Stimulated activated CD8-positive, alpha-beta memory T cell treated with anti-CD3 and anti-CD28 coated beads, Interleukin-15, amount 100 ng/mL, for 48 hours (primary cell): ENCODE results near the gene METTL16.

ENCODE experiments used
- DNase-seq, 2 donors: peaks; one replicate each; pipeline ENCODE4 v3.0.0-alpha.2; 2020; ENCODE audit warnings: low read depth in 2 of 2

The METTL16 gene

DNA sequence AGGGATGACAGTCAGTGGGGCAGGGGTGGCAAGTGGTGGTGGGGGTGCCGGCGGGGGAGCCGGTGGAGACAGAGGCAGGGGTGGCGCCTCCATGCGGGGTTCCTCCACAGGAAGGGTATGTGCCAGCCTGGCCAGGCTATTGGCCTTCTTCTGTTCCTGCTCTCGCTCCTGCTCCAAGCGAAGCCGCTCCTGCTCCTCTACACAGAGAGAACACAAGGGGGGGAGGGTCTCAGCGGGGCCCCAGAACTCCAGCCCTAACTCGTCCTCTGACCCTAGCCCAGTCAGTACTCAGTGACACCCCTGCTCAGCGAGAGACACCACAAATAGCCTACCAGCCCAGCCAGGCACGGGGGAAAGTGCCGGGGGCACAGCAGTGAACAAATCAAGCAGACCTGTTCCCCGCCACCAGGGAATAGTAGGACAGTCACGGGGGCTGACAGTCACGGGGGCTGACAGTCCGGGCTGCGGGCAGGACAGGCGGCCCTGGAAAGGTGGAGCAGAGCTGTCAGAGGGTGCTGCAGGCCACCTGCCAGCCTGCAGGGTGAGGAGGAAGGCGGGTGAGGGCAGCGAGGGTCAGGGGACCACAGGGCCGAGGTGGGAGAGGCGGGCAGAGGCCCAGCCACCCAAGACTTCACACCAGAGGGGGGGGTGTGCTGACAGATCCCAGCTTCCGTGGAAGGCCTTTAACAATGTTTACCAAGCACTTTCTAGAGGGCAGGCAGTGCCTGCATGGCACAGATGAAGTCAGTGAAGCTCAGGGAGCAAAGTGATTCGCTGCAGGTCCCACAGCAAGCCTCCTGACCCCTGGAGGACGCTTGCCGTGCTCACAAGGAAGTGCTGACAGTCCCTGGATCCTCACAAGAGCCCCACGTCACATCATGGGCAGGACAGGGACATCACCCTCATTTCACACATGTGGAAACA lies 116.2 kb downstream of the METTL16 start:
- no peak for DNase-seq

- DNase-seq = no peak
Measured at GRCh38 chr17:2394775-2395201, 116.9 kb downstream of the METTL16 start.

DNA sequence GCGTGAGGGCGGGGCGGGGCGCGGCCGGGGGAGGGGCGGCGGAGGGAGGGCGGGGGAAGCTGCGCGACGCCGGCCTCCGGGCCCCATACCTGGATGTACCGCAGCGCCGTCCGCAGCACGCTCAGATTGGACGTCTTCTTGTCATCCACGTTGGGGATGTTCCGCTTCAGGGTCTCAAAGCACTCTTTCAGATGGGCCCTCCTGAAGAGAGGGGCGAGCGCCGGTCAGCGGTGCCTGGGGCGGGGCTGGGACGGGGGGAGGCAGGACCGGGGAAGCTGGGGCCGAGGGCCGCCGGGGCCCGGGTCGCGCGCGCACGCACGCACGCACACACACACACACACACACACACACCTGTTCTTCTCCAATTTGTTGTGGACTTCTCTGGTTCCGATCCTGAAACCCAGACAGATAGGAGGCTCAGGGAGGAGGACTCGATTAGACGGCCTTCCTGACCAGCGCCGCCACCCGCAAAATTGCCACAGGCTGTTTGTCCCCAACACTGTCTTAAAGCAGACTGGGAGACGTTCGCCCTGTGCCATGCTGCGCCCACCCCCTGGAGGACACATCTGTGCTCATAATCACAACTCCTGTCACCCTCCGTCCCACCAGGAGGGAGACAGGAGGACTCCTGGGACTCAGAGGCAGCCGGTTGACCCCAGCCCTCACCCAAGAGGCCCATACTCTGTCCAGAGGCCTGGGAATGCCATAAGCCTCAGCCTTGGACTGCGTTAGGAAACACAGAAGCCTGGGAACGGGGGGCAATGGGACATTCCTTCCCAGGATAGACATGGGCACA lies 117.5 kb downstream of the METTL16 start:
- no peak for DNase-seq

- peak; percentile 88 to 89 for DNase-seq
Measured at GRCh38 chr17:2393174-2393953, 118.3 kb downstream of the METTL16 start.

DNA sequence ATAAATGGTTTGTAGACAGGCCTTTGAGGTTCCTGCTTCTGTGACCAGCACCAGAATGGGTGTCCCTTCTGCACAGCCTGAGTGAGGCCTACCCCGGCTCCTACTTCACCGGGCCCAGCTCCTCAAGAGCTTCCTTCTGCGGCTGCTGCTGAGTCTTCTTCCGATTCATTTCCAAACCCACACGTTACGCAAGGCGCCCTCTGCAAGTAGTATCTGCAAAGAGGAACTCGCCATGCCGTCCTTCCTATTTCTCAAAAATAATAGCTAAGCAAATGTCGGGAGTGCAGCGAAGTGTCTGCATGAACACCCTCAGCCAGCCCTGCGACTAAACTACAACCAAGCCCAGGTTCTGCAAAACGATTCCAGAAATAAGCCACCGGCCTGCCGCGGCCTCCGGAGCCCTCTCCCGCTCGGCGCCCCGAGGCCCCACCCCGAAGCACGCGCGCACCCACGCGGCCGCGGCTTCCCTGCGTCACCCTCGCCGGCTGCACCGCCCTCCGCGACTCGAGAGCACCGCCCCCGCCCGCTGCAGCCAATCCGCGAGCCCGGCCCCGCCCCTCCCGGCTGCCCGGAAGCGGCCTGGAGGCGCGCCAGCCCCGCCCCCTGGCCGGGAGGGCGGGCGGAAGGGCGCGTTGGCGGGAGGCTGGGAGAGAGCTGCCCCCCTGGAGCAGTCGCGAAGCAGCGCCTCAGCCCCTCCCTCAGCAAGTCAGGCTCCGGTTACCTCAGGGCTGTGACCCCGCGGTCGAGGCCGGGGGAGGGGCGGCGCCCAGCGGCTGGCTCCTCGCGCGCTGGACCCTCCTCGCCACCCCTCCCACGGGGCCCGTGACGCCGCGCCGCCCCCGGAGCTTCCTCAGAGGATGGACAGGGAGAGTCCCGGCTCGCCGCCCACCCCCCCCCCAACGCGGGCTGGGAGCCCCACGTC lies 119.2 kb downstream of the METTL16 start:
- peak; percentile 98 to 99 for DNase-seq

- DNase-seq = no peak
Measured at GRCh38 chr17:2391597-2392251, 120.0 kb downstream of the METTL16 start.

DNA sequence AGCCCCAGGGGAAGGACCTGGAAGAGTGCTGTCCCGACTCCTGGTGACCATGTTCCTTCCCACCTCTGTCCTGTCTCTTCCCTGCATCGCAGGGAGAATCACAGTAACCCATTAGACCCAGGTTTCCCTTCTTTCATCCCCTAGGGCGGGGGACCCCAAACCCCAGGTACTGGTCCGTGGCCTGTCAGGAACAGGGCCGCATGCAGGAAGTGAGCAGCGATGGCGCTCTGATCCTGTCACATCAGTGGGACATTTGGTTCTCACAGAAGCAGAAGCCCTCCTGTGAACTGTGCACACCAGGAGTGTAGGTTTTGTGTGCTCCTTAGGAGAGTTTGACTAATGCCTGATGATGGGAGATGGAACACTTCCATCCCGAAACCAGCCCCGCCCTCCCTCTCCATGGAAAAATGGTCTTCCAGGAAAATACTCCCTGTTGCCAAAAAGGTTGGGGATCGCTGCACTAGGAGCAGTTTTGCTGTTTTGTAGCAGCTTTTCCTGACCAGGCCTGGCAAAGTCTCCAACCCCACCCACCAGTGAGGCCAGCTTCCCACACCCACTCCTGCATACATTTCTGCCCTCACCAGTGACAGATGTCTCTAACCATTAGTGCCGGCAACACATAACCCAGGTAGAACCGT lies 121.4 kb downstream of the METTL16 start:
- no peak for DNase-seq

GRCh38 chr17:2388683-2389055 lies 123.0 kb downstream of the METTL16 start:
- no peak for DNase-seq

DNA sequence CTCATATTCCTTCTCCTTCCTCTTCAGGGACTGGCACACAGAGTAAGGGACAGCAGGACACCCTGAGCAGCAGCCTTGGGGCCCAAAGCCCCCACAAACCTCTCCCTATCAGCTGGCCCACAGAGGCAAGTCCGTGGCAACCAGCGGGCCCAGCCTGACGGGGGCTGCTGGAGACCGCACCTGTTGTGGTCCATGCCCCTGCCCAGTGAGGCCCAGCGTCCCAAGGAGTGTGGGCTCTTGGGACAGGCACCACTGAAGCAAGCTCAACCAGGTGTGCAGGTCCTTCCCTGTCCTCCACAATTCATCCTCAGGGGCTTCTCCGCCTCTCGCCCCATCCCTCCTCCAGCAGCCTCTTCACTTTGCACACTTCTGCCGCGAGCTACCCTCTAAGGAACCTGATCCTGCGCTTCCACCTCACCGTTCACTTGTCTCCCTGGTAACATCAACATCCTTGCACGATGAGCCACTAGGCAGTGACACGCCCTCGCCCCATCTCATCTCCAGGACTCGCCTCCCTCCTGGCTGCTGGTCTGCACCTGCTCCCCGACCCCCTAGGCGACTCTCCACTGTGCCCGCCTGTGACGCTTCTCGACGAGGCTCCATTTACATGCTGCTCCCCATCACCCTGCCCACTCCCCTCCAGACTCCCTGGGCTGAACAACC lies 123.5 kb downstream of the METTL16 start:
- DNase-seq = no peak

DNA sequence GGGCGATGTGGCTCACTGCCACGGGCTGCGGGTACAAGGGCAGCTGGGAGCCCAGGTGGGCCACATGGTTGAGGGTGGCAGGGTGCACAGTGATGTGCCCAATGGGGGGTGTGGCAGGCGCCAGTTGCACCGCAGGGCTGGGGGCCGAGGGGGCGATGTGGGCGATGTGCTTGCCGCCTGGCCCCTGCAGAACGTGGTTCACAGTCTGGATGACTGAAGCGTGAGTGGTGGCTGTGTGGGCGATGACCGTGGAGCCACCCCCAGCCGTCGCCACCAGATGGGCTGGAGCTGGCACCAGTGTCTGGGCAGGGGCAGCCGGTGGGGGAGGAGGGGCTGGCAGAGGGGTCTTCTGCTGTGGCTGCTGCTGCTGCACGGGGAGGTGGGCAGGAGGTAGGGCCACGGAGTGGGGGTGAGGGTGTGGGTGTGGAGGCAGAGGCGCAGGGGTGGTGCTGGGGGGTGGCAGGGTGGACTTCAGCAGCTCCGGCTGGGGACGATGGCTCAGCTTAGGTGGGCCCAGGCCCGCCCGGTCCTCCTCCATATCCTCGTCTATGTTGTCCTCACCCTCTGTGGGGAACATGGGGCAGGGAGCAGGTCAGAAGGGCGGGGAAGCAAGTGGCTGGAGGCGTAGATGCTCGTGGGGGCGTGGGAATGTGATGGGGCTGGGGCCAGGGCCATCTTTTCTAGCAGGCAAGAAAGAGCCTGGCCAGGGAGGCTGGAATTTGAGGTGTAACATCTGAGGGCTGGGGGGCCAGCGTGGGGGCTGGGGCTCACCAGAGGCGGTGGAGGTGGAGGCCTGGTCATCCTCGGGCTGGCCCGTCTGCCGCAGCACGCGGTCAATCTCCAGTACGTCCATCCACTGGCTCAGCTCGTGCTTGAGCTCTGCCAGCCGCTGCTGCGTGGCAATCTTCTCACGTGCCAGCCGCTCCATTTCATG lies 124.3 kb downstream of the METTL16 start:
- no peak for DNase-seq

DNA sequence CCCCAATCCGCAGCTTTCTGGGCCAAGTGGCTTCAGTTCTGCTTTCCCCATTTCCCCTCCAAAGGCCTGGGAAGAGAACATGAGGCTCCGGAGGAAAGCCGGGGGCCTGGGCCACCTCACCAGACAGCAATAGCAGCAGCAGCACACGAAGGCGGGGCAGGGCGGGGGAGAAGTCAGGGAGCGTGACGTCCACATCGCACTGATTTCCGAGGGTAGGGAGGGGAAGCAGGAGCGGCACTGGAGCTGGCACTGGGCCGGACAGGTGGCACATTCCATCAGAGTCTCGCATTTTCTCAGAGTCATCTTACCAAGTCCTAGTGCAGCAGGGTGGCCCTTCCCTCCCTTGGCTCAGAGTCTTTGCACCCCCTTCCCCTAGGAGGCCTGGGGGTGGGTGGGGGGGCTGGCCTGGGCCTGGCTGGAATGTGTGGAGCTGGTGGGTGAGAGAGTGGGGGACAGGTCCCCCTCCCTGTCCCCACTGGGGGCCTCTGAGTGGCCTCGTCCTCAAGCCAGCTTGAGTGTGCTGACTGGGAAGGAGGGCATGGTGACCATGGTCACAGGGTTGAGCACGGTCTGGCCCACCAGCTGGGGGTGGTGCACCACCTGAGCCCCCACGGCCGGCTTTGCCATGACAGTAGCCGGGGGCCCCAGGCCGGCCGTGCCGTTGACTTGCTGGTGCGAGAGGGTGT lies 125.1 kb downstream of the METTL16 start:
- no peak for DNase-seq

- no peak for DNase-seq
Measured at GRCh38 chr17:2385240-2386210, 126.2 kb downstream of the METTL16 start.

- no peak for DNase-seq
Measured at GRCh38 chr17:2384439-2385127, 127.1 kb downstream of the METTL16 start.

GRCh38 chr17:2383628-2384167 lies 128.0 kb downstream of the METTL16 start:
- no peak for DNase-seq

GRCh38 chr17:2380950-2381649 lies 130.6 kb downstream of the METTL16 start:
- DNase-seq = no peak
